NCI-H526 treated with DMSO at 0.1 percent for 48 hours (cell line): ENCODE results near the gene PDE8A.

ENCODE experiments used
- DNase-seq: peaks from one replicate; lab custom pipeline; 2025; lab: John Stamatoyannopoulos, UW

The PDE8A gene

GRCh38 chr15:84981711-84982300, at the start of gene PDE8A:
Gene PDE8A (plus strand): TSS chr15:84981856. CDS start chr15:84982163, 307 bp downstream.
- no peak for DNase-seq

- no peak for DNase-seq
These were observed 46.5 kb upstream of the PDE8A start for GRCh38 chr15:84934942-84935729.

GRCh38 chr15:84937144-84937543, 44.5 kb upstream of the PDE8A start:
- peak; percentile 14 for DNase-seq

- no peak for DNase-seq
These were observed 42.9 kb upstream of the PDE8A start for GRCh38 chr15:84938726-84939125.

GRCh38 chr15:84940399-84940798, 41.3 kb upstream of the PDE8A start:
- DNase-seq = no peak

- no peak for DNase-seq
These were observed 39.2 kb upstream of the PDE8A start for GRCh38 chr15:84942456-84942855.

GRCh38 chr15:84944311-84944710, 37.3 kb upstream of the PDE8A start:
- no peak for DNase-seq

- DNase-seq = no peak
These were observed 36.8 kb upstream of the PDE8A start for GRCh38 chr15:84944861-84945260.

GRCh38 chr15:84946772-84947489, 34.7 kb upstream of the PDE8A start:
- no peak for DNase-seq

GRCh38 chr15:84947947-84948830, 33.5 kb upstream of the PDE8A start:
- DNase-seq = no peak

- DNase-seq = no peak
These were observed 32.6 kb upstream of the PDE8A start for GRCh38 chr15:84949043-84949442.

GRCh38 chr15:84949845-84950569, 31.6 kb upstream of the PDE8A start:
- DNase-seq = no peak

GRCh38 chr15:84950570-84951111, 31.0 kb upstream of the PDE8A start:
- no peak for DNase-seq

GRCh38 chr15:84951736-84952135, 29.9 kb upstream of the PDE8A start:
- DNase-seq = no peak

GRCh38 chr15:84953136-84953535, 28.5 kb upstream of the PDE8A start:
- no peak for DNase-seq

- DNase-seq = no peak
These were observed 27.9 kb upstream of the PDE8A start for GRCh38 chr15:84953726-84954125.

GRCh38 chr15:84955089-84955848, 26.4 kb upstream of the PDE8A start:
- peak; percentile 36 for DNase-seq

GRCh38 chr15:84956199-84956598, 25.5 kb upstream of the PDE8A start:
- no peak for DNase-seq

GRCh38 chr15:84960391-84961113, 21.1 kb upstream of the PDE8A start:
- no peak for DNase-seq

- no peak for DNase-seq
These were observed 20.6 kb upstream of the PDE8A start for GRCh38 chr15:84961114-84961452.
